Hepatocyte (in vitro differentiated cells): Measurements from ENCODE around the gene MEG3.

Source experiments
- EZH2 ChIP-seq: fragments of 200-600 bp; sonication (generic); IDR thresholded peaks from 2 replicates; pipeline ENCODE4 v1.6.1; 2016; ENCODE audit warnings: antibody characterized with exemption, mild to moderate bottlenecking, borderline replicate concordance
- EZH2phosphoT487 ChIP-seq: fragments of 200-600 bp; sonication (generic); IDR thresholded peaks from one replicate; pipeline ENCODE4 v1.6.1; 2018; ENCODE audit warnings: antibody characterized with exemption, mild to moderate bottlenecking, low read depth, moderate library complexity; ENCODE audit not compliant: unreplicated experiment, severe bottlenecking
- TF ChIP-seq, protein P1 (sequence below): fragments of 200-600 bp; sonication (generic); IDR thresholded peaks from 2 replicates; pipeline ENCODE4 v1.5.1; 2016; ENCODE audit warnings: antibody characterized with exemption, mild to moderate bottlenecking; ENCODE audit not compliant: poor library complexity

DNA sequence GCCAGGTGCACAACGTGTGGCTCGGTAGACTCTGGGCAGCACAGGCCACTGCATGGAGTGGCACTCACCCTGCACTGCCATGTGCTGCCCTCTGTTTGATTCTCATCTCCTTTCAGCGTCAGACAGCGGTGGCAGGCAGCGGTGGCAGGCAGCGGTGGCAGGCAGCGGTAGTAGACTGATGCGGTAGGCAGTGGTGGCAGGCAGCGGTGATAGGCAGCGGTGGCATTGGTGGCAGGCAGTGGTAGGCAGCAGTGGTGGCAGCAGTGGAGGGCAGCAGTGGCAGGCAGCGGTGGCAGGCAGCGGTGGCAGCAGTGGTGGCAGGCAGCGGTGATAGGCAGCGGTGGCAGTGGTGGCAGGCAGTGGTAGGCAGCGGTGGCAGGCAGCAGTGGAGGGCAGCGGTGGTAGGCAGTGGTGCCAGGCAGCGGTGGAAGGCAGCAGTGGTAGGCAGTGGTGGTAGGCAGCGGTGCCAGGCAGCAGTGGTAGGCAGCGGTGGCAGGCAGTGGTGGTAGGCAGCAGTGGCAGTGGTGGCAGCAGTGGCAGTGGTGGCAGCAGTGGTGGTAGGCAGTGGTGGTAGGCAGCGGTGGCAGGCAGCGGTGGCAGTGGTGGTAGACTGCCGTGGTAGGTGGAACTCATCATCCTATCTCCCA is 6.0 kb upstream of the MEG3 start:
- TF ChIP-seq, protein P1, sequence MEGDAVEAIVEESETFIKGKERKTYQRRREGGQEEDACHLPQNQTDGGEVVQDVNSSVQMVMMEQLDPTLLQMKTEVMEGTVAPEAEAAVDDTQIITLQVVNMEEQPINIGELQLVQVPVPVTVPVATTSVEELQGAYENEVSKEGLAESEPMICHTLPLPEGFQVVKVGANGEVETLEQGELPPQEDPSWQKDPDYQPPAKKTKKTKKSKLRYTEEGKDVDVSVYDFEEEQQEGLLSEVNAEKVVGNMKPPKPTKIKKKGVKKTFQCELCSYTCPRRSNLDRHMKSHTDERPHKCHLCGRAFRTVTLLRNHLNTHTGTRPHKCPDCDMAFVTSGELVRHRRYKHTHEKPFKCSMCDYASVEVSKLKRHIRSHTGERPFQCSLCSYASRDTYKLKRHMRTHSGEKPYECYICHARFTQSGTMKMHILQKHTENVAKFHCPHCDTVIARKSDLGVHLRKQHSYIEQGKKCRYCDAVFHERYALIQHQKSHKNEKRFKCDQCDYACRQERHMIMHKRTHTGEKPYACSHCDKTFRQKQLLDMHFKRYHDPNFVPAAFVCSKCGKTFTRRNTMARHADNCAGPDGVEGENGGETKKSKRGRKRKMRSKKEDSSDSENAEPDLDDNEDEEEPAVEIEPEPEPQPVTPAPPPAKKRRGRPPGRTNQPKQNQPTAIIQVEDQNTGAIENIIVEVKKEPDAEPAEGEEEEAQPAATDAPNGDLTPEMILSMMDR = no peak
- no peak for TF ChIP-seq EZH2
- TF ChIP-seq EZH2phosphoT487 = no peak
